NB4 (cell line): ENCODE measurements around the gene CBFB.

Source experiments
- DNase-seq: peaks from one replicate; pipeline ENCODE4 v3.0.0; 2010; ENCODE audit warnings: low read depth
- H3K4me3 ChIP-seq: one replicate; pipeline ENCODE4 v1.5.1; 2011; ENCODE audit warnings: mild to moderate bottlenecking, low read depth, low read length, moderate library complexity
- CTCF ChIP-seq: IDR thresholded peaks from one replicate; pipeline ENCODE4 v1.5.1; 2012; ENCODE audit warnings: low read depth, low read length
- MAX ChIP-seq: IDR thresholded peaks from 2 replicates; pipeline ENCODE4 v1.6.1; 2011; ENCODE audit warnings: low read depth, low read length
- MYC ChIP-seq: IDR thresholded peaks from 2 replicates; pipeline ENCODE4 v1.6.1; 2011; ENCODE audit warnings: low read depth, low read length
- POLR2A ChIP-seq: IDR thresholded peaks from 2 replicates; pipeline ENCODE4 v1.6.1; 2011; ENCODE audit warnings: mild to moderate bottlenecking; ENCODE audit not compliant: insufficient read length; ENCODE audit errors: extremely low read depth

CBFB gene

GRCh38 chr16:67009158-67009557, 19.8 kb upstream of the CBFB start:
- H3K4me3 ChIP-seq: no peak overlapping the region
- TF ChIP-seq POLR2A (no peak), MYC (no peak)
- no peak for DNase-seq

GRCh38 chr16:67011274-67011673, 17.7 kb upstream of the CBFB start:
- TF ChIP-seq CTCF (no peak), MYC (no peak), MAX (no peak), POLR2A (no peak)
- no peak overlapping the region for H3K4me3 ChIP-seq
- DNase-seq: no peak

GRCh38 chr16:67013233-67013822, 15.6 kb upstream of the CBFB start:
- H3K4me3 ChIP-seq: no peak overlapping the region
- no peak for TF ChIP-seq MYC
- TF ChIP-seq MAX: no peak
- TF ChIP-seq POLR2A: no peak
- TF ChIP-seq CTCF: no peak
- peak; percentile 36 for DNase-seq

GRCh38 chr16:67013823-67014633, 14.9 kb upstream of the CBFB start:
- H3K4me3 ChIP-seq: peak overlapping the region; percentile 53
- DNase-seq: peak; percentile 90
- no peak for TF ChIP-seq CTCF
- TF ChIP-seq MAX: peak; percentile 3; the same call in 1 of the 2 replicates
- 0 out of 2 replicates have a peak, but pooled peaks have one; percentile 56 for TF ChIP-seq MYC

- TF ChIP-seq CTCF (no peak), POLR2A (no peak), MAX (no peak), MYC (no peak)
- peak overlapping the region; percentile 53 for H3K4me3 ChIP-seq
- DNase-seq: peak; percentile 28
Measured at GRCh38 chr16:67014634-67015312, 14.2 kb upstream of the CBFB start.

- peak; percentile 39 for DNase-seq
- H3K4me3 ChIP-seq: no peak overlapping the region
- no peak for TF ChIP-seq MAX
- peak; percentile 5 for TF ChIP-seq CTCF
Measured at GRCh38 chr16:67015313-67015731, 13.6 kb upstream of the CBFB start.
